GM03348 (cell line): Measurements from ENCODE around the gene FOXL2NB.
A peak's percentile ranks its signal among the peaks of the same experiment; 100 is the strongest.

Experiments
- DNase-seq: peaks from one replicate; pipeline ENCODE4 v3.0.0; 2012; ENCODE audit warnings: low spot score

FOXL2NB gene

DNA sequence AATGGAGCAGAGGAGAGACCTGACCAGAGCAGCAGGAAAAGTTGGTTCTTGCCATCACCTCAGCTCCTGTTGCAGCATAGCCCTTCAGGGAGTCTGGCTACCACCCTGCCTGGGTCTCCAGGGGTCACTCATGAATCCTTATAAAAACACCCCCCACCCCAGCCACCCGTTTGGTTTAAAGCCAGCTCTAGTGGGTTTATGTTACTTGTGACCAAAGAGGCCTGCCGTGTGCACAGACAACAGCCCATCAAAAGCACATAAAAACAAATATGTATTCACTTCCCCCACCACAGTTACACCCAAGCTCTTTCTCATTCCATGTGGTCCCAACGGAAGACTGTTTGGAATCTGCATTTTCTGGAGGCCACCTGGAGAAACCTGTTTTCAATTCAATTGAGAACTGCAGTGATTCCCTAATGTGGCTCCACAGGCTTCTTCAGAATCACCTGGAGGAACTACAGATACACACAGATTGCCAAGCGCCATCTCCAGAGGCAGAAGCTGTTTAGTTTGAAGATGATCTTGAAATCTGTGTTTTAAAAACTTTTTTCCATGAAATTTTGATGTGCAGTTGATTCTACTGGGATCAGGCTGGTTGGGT, 13.8 kb upstream of the FOXL2NB start:
- no peak for DNase-seq

DNA sequence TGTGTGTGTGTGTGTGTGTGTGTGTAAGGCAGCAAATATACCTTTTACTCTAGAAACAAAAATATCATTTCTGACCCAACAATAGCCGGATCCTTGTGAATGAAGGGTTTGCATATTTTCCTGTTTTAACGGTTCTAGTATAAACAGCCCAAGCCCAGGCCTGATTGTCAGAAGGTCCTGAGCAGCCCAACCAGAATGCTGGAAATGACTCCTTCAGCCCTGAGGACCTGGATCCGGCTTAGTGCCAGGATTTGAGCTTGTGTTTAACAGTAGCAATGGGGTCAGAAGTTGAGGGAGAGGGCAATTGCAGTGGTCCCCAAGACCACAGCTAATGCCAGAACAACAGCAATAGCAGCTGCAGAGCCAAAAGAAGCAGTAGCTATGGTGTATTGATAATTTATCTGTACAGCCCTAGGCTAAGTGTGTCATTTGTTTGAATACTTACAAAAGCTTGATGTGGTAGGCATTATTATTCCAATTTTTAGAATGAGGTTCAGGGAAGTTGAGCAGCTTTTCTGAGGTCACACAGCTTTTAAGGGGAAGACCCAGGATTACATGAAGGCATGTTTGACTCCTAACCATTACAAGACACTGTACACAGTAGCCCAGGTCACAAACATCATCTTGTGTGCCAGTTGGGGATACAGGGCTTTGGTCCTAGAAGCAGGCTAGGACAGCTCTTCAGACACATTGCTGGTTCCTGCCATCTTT, 12.9 kb upstream of the FOXL2NB start:
- no peak for DNase-seq

DNA sequence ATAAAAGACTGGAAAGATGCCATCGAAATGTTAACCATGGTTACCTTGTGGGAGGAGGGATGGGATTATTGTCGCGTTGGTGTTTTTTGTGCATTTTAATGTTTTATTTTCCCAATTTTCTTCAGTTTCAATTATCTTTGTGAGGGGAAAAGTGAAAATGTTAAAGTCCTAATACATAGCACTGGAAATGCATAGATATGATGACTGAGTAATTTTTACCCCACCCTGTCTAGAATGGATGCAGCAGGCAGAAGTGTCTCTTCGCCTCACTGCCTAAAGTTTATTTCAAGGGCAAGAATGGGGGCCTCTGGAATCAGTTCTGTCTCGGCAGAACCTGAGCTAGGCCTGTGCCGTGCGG, 11.5 kb upstream of the FOXL2NB start:
- no peak for DNase-seq

DNA sequence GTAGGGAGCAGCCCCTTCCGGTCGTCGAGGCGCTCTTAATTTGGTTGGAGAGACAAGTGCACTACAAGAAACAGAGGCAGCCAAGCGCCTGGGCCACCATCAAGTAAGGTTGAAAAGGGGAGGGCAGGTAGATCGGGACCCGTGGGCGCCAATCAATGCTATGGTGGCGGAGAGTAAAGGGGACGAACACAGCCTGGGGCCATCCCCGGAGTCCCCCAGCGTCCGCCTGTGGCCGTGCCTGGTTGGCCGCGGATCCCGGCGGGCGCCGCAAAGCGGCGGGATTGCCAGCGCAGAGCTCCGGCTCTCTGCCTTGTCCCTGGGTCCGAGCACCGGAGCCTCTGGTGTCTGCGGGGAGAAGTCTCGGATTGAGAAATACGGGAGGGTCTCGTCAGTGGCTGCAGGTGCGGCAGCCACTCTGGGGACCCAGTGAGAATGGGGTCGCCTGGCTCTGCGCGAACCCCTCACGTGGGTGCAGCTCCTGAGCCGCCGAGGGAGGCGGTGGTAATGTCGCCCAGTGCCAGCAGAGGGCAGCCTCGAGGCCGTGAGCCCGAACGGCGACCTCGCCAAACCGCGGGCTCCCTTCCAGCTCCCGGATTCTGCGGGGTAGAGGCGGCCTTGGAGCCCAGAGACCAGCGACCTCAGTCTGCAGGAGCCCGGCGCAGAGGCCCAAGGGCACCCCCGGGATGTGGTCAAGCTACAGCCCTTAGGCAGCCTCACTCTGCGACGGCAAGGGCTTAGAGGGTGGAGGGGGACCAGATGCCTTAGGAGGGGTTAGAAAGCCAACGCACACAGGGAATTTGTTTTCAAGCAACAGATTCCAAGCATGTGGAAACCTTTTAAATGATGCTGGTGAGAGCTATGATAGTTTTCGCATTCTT, 10.9 kb upstream of the FOXL2NB start:
- DNase-seq = peak; percentile 93

DNA sequence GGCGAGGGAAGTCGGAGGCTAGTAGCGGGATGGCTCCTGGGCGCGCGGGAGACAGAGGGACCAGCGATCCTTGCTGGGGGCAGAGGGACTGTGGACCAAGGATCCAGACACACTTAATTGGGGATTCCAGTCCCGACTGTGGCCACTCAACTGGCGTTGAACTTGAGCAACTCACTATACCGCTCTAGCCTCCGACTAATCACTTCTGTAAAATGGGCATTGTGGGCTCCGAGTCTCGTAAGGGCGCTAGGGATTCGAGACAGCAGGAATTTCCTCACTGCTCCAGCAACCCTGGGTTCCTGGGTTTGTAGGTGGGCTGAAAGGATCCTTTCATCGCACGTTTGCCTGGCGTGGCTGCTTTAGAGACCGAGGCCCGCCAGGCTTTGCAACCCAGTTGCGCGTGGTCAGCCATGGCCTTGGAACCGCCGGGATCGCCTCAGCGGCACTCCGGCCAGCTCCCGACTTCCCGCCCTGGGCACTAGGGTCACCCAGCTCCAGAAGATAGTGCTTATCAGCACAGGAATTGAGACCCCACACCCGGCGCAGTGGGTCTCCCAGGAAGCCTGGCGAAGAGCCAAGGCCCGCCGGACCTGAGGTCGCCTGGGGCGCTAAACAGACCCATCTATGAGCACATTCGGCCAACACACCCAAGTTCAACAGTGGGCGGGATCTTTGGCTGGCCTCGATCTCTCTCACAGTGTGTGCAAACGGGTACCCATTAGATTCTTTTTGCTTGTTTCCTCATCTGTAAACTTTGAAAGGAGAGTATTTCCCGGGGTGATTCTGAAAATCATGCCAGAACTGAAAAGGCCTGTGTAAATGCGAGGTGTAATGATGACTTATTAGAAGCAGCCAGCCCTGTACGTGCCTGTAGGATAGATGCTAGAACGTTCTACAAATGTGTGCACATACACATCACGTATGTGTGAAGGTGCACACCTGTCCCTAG, 10.0 kb upstream of the FOXL2NB start:
- no peak for DNase-seq

DNA sequence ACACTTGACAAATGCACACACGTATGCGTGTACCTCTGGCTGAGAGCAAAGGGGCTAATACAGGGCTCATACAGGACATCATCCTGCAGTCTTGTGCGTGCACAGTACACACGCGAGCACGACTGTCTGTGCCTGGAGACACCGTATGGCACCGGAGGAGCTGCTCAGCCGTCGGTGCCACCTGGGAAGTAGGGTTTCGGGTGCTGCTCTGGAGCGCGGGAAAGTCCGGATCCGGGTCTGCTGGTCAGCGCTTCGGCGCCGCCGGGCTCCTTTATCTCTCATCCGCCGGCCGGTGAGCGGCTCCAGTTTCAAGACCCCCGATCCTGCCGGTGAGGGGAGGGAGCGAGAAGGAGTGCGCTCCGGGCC, 9.3 kb upstream of the FOXL2NB start:
- DNase-seq = no peak

DNA sequence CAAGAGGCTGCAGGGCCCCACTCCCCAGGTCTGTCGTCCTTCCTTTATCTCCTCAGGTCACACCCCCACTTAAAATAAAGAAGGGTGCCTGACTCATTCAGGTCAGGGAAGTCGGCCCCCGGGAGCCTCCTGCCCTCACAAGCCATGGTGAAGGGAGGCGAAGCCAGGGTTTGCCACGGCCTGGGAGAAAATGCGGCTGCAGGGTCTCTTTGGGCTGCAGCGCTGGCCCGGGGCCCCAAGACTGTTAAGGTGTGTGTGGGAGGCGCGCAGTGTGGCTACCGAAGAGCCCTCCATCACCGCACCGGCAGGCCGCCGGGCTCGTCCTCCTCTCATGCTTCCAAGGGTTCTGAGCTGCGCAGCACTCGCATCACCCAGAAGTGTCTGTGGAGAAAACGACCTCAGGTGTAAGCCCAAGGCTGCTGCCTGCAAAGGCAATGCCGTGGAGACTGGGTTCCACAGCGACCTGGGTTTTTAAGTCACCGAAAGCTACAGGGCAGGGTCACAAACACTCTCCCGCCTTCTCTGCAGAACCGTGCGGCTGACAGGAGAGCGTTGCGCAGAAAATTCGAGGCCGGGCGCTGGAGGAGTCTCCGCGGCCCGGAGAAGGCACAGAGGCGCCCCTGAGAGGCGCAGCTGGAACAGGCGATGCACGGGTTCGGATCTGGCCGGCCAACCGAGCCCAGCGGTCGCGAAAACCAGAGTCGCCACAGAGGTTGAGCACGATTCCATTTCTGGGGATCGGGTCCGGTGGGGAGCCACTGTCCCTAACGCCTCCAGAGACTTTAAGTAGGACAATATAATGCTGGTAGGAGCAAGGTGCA, 8.8 kb upstream of the FOXL2NB start:
- DNase-seq = no peak

DNA sequence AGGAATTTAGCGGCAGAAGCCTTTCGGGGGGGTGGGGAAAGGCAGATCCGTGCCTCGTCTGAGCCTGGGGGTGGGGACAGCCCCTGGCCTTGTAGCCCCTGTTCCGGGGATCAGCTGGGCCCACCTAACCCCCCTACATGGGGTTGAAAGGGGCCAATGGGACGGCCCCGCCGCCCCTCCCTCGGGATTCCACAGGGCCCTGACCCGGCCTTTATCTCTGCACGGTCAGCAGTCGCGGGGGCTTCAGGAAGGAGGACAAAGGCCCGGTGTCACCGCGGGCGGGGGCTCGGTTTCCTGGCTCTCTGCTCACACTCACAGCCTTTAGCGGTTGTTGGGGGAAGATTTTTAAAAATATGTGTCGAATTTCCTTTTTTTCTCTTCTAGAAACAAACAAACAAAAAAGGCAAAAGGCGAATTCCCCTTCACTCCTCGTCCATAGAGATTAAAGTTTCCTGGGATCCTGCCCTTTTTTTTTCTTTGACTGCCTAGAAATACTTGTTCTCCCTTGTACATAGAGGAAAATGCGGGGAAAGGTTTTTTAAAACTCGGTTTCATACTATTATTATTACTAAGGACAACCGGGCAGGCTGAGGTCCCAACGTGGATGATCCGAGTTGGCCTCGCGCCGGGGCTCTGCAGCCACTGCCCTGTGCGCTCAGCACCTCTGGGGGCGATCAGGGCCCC, 8.0 kb upstream of the FOXL2NB start:
- no peak for DNase-seq

DNA sequence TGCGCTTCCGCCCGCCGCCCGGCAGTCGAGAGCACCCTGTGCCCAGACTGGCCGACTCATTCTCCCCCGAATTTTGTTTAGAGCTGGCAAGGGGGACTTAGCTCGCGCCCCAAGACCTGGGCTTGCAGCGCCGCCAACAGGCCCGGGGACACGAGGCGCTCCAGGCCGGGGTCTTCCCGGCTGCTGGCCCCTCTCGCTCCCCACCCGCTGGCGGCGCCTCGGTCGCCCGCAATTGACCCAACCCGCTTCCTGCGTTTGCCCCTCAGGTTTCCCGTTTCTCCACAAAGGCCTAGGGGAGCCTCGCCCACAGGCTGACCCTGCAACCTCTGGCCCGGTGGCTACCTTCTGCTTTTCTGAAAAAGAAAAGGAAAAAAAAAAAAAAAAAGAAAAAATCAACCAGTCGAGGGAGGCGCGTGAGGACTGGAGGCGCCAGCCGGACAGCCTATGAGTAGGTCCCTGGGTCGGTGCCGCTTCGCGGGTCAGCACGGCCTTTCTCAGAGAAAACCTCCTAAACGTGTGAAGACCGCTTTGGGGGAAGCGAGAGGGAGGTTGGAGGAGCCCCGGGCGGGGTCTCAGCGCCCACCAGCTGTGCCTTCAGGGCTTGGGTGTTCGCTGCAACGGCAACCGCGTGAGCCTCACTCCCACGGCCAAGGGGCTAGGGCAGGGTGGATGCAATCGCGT, 7.3 kb upstream of the FOXL2NB start:
- DNase-seq = no peak

DNA sequence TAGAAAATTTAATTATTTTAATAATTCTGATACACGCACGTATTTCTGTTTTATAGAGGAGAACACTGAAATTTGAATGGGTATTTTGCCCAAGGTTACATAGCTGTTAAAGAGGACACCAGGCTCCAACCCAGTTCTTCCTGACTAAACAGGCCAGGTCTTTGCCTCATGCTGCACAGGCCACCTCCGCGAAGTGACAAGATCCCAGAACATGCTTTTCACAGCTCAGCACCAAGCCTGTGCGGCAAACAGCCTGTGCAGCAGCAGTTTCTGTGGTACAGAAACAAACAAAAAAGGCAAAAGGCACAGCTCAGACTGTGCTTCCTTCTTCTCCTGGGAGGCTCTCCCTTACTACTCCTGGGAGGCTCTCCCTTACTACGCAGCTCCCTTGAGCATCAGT, 6.6 kb upstream of the FOXL2NB start:
- no peak for DNase-seq

DNA sequence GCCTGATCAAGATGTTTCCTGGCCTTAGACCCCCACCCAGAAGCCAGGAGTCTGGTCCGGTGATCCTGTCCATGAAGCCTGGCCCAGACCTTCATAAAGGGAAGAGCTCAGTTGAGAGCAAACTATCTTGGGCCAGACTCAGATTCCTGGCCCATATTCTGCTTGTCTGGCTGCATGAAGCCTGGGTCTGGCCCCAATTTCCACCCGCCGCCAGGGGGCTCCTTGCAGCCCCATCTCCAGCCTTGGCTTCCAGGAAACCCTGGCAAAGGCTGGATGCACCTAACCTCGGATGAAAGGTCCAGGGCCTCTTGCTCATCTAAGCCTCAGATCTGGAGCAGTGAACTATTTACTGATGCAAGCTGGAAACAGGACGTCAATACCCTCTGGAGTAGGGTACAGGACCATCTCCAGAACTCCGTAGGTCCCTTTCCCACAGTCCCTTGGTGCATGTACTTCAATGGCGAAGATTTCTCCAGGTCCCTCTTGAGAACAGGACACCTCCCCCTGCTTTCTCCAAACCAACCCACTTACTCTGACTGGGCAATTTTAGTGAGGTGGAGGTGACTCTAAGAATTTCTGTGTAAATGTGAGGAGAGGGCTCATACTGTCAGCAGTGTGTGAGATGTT, 5.6 kb upstream of the FOXL2NB start:
- DNase-seq = peak; percentile 32

DNA sequence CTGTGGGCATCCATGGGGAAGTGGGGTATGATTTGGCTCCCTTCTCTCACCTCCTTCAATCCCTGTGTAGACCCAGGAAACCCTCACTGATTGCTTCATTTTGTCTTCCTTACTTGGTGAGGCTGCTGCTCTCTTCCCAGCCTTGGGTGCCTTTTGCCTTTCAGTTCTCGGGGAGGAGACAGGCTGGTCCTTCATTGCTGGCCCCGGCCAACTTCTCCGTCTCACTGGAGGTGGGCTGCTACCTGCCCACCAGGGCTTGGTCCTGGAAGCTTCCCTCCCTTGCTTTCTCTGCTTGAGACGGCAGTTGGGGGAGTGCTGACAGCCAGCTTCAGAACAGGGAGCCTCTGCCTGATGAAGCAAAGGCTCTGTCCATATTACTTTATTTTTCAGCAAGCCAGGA, 4.7 kb upstream of the FOXL2NB start:
- no peak for DNase-seq

DNA sequence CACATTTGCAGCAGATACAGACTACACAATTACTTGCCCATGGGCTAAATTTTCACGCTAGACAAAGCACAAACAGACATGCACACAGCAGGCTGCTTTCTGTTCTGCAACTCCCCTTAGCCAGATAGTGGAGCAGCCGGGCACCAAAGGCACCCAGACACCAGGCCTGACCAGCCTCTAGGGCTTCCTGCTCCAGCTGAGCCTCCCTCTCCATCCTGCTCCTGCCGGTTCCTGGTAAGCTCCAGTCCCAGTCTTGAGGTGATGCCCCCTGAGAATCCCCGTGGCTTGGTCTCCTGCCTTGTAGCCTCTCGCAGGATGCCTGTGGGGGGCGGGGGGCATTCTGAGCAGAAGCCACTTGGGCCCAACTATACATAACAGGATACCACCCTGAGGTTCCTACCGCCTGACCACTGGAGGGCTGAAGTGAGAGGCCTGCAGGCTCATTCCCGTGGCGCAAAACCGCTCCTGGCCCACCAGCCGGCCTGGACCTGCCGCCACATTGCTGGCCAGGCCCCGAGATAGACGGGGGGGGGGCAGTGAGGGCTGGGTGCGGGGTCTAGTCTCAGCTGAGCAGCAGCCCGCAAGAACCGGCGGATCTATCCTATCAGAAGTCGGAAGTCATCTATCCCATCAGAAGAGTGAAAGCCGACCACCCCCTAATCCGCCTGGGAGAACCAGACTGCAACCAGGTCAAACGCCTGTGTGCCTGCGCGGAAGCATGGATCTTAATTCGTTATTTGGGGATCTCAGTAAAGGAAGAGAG, 4.0 kb upstream of the FOXL2NB start:
- DNase-seq = no peak

DNA sequence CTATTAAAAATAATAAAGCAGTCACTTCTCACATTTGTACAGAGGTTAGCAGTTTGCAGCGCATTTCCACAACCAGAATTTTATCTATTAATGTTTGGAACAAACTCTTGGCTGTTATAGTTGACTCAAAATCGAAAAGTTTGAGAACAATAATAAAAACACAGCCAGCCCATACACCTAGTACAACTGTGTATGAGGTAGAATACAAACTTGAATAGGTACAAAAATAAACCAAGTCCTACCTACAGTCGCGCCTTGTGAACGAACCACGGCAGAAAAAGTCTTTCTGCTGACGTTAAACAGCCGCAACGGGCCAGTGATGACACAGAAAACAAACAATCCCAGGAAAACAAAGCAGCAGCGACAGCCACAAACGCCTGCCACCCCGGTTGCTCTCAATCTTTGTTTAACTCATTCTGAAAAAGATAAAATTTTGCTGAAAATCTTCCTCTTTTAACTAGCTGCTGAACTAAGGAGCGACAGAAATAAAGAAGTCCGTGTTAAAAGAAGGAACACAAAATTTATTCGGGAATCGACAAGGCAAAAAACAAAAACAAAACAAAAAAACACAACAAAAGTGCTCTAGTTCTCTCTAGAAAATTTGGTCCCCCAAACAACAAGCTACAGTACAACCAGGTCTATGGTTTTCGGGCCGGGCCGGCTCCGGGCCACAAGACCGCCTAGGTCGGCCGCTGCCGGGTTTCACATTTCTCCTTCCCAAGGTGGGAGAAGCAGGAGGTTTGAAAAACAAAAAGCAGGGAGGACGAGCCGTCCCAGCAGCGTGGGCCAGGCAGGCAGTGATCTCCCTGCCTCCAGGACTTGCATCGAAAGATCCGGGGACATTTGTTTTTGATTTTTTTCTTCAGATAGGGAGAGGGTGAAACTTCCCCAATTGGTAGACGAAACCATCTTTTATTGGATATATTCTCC, 3.0 kb upstream of the FOXL2NB start:
- DNase-seq = no peak

DNA sequence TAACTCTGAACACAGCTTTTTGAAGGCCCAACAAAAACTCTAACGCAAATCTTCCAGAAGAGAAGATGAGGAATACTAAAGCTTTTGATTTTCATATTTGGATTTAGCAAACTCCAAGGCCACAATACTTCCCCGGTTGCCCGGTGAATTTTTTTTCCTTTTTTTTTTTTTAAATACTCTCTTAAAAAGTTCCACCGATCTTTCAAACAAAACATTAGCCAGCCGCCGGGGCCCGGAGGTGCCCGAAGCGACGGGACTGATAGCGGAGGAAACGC, 2.4 kb upstream of the FOXL2NB start:
- no peak for DNase-seq

DNA sequence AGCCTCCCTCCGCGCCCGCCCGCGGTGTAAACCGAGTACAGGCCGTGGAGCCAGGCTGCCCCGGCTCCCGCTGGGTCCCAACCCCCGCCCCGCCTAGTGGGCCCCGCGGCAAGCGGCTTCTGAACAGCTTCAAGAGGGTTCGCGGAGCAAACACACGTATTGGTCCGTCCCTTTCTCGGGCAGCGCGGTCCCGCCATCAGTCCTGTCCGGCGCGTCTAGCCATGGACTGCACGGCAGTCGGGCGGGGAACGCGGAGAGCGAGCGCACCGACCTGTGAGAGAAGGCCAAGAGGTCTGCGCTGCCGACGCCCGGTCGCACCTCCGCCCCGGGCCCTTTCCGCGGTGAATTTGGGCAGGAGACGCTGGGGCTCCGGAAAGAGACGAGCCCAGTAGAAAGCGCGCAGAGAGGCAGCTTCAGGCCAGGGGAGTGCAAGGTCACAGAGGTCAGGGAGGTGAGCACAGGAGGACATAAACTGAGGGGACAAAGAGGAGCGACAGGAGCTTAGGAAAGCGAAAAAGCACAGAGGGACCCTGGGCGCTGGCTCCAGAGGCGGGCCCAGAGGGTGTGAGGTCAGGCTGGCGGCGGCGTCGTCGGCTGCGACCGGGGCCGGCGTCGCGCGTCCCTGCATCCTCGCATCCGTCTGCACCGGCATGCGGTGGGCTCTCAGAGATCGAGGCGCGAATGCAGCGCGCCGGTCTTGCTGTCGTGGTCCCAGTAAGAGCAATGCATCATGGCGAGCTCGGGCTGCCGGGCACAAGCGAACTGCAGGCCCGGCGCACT, 1.9 kb upstream of the FOXL2NB start:
- no peak for DNase-seq
